Activated CD4-positive, alpha-beta T cell treated with anti-CD3 and anti-CD28 coated beads for 24 hours (primary cell): ENCODE results near the gene VOPP1.
"Not testable (repeated sequence)": the region's sequence is repeated elsewhere in the genome, so short reads cannot be mapped to it uniquely, and the experiment has no call there.

Experiments used
- DNase-seq, 2 donors: peaks; one replicate each; pipeline ENCODE4 v3.0.0-alpha.2; 2020; ENCODE audit warnings: low read depth in 2 of 2

The VOPP1 gene

GRCh38 chr7:55572378-55573233, at the start of gene VOPP1:
Gene VOPP1 (minus strand): TSS chr7:55572502. CDS start chr7:55572324, 178 bp downstream.
- DNase-seq, result peak; percentile 43 to 49

DNA sequence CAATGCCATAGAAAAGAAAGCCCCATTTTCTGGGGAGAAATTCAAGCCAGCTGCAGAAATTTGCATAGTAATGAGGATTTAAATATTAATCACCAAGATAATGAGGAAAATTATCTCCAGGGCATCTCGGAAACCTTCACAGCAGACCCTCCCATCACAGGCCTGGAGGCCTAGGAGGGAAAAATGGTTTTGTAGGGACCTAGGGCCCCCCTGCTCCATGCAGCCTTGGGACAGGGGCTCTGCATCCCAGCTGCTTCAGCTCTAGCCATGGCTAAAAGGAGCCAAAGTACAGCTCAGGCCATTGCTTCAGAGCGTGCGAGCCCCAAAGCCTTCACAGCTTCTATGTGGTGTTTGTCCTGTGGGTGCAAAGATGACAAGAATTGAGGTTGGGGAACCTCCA, 46.6 kb upstream of the VOPP1 start:
- no peak for DNase-seq

GRCh38 chr7:55614365-55615064, 42.2 kb upstream of the VOPP1 start:
- DNase-seq, result not testable (repeated sequence)

GRCh38 chr7:55609726-55610125, 37.4 kb upstream of the VOPP1 start:
- not testable (repeated sequence) for DNase-seq

- DNase-seq, result not testable (repeated sequence)
Measured at GRCh38 chr7:55605661-55606060, 33.4 kb upstream of the VOPP1 start.

DNA sequence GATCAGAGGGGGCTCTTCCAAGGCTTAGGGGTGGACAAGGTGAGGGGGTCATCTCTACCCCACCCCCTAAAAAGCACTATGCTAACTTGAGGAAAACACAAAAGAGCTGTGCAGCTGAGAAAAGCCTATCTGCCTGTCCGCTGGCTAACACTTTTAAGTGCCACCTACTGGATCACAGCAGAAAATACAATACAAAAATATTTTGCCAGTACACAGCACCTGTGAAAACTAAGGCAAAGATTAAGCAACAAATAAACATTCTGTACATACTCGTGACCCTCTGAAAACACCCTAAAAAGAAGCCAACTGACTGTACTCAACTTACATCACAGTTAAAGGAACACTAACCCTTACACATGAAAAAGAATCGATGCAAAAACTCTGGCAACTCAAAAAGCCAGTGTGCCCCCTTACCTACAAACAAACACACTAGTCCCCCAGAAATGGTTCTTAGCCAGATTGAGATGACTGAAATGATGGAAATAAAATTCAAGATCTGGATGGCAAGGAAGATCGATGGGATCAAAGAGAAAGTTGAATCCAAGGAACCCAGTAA, 25.7 kb upstream of the VOPP1 start:
- not testable (repeated sequence) for DNase-seq

DNA sequence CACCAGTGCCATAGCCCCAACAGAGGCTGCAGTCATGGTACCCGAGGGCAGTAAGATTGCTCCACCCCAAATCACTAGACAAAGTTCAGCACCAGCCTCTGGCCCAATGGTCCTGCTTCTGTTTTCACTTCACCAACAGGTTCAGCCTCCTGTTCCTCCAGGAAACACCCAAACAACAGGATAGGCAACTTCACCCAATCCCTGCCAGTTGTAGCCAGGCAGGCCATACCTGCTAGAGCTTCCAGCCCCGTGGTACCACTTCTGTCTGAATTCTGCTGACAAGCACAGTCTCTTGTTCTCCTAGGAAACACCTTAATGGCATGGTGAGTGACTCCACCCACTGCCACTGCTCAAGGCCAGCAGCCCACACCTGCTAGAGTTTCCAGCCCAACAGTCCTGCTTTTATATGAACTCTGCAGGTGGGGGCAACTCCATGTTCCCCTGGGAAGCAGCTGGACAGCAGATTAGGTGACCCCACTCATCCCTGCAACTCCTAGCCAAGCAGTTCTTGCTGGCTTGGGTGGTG, 25.0 kb upstream of the VOPP1 start:
- not testable (repeated sequence) for DNase-seq

DNA sequence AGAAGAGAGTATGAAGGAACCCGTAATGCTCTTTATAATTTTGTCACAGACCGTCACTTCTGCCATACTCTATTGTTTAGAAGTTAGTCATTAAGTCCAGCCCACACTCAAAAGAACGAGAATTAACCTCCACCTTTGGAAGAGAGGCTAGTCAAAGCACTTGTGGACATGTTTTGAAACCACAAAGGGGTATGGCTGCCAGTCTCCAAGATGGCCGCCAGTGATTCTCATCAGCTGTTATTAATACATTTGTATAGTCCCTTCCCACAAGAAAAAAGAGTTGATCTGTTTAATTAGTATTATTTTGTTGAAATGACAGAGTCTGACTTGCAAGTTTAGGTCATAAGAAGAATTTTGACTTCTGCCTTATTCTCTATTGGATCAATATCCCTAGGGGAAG, 23.2 kb upstream of the VOPP1 start:
- DNase-seq, result no peak

DNA sequence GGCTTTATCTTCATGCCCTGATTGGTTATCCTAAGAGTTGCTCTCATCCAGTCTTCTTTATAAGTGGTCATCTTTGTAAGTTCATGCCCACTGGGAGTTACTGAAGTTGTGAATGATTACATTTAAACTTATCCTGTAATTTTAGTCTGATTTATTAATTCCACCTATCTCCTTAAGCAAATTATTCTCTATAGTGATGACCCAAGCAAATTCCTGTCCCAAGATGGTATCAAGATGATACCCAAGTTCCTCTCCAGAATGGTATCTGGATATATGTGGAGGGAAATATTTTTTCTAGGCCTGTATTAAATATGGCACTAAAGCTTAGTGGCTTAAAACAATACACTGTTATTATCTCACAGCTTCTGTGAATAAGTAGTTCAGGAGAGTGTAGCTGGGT, 22.6 kb upstream of the VOPP1 start:
- DNase-seq, result no peak

GRCh38 chr7:55594414-55594813, 22.1 kb upstream of the VOPP1 start:
- DNase-seq, result no peak

GRCh38 chr7:55593515-55594318, 21.4 kb upstream of the VOPP1 start:
- DNase-seq, result peak; percentile 62 to 70

DNA sequence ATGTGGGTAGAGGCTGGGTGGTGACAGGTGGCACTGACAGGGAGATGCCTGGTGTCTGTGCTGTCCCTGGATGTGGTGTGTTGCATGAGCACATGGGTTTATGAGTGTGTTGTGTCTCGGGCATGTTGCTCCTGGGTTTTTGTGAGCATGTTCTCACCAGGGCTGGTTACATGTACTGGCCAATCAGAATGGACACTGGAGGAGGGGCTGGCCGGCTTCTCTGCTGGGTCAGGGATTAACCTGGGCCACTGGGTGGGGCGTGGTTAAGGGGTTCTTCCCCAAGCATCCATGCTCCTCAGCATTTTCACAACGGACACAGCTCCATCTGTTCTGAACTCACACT, 20.8 kb upstream of the VOPP1 start:
- no peak for DNase-seq

DNA sequence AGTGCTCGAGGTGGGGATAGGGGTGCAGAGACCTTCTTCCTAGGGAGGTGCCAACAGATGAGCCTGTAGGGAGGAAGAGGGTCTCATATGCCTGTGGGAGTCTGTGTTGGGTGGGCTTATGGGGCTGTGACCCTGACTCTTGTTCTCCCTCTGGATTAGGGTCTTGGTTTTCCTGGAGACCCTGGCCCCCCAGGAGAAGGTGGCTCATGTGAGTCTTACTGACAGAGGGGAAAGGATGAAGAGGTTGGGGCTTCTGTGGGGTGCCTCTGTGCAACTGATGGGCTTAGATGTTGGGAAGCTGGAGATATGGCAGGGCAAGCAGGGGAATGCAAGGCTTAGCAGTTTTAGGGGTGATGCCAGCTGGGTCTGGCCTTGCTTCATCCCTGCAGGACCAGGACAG, 20.2 kb upstream of the VOPP1 start:
- DNase-seq, result no peak

- DNase-seq, result no peak
Measured at GRCh38 chr7:55591282-55591931, 19.1 kb upstream of the VOPP1 start.

GRCh38 chr7:55590517-55591281, 18.4 kb upstream of the VOPP1 start:
- no peak for DNase-seq

DNA sequence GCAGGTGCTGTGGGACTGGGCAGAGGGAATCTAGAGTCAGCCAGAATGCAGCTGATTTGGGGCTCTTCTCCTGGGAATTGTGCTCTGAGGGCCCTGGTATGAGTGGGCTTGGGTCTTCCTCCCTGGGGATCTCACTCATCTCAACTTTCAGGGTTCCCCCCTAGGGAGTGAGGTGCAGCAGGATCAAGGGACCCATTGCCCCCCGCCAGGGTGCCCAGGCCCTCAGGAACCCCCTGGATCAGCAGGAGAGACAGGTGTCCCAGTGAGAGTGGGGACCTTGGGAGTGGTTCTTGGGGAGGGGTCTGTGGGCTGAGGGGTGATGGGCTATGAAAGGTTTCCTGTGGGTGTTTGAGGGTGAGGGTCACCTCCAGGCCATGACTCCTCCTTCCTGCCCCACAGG, 17.6 kb upstream of the VOPP1 start:
- no peak for DNase-seq

GRCh38 chr7:55588976-55589604, 16.8 kb upstream of the VOPP1 start:
- DNase-seq, result no peak

GRCh38 chr7:55588379-55588699, 16.0 kb upstream of the VOPP1 start:
- DNase-seq, result no peak

- DNase-seq, result no peak
Measured at GRCh38 chr7:55587687-55588378, 15.5 kb upstream of the VOPP1 start.

GRCh38 chr7:55582656-55583055, 10.4 kb upstream of the VOPP1 start:
- DNase-seq, result not testable (repeated sequence)
